SKM-1 (cell line): Measurements from ENCODE around the gene MPV17.
"Not testable (repeated sequence)": the region's sequence is repeated elsewhere in the genome, so short reads cannot be mapped to it uniquely, and the experiment has no call there.

Experiments
- DNase-seq: peaks from one replicate; lab custom pipeline; 2025; ENCODE audit not compliant: unreplicated experiment; lab: John Stamatoyannopoulos, UW

The MPV17 gene

GRCh38 chr2:27323596-27324285 lies 844 bp upstream of the MPV17 start:
- no peak for DNase-seq

- DNase-seq: peak; percentile 13
Observed at GRCh38 chr2:27322301-27322765, 564 bp downstream of the MPV17 start.

- no peak for DNase-seq
Observed at GRCh38 chr2:27320958-27321543, 1.8 kb downstream of the MPV17 start.

- not testable (repeated sequence) for DNase-seq
Observed at GRCh38 chr2:27319839-27320238, 3.1 kb downstream of the MPV17 start.

GRCh38 chr2:27316655-27317412 lies 6.1 kb downstream of the MPV17 start:
- DNase-seq: no peak

GRCh38 chr2:27315122-27315521 lies 7.8 kb downstream of the MPV17 start:
- DNase-seq: no peak

- DNase-seq: no peak
Observed at GRCh38 chr2:27314709-27315108, 8.2 kb downstream of the MPV17 start.

GRCh38 chr2:27313882-27314645 lies 8.8 kb downstream of the MPV17 start:
- DNase-seq: no peak

GRCh38 chr2:27312152-27312551 lies 10.7 kb downstream of the MPV17 start:
- no peak for DNase-seq

- no peak for DNase-seq
Observed at GRCh38 chr2:27309651-27310050, 13.2 kb downstream of the MPV17 start.

GRCh38 chr2:27308359-27308881 lies 14.5 kb downstream of the MPV17 start, which contains the start of gene UCN:
Gene UCN (minus strand): TSS chr2:27308445. CDS start chr2:27307895, 550 bp downstream.
- DNase-seq: no peak

GRCh38 chr2:27307545-27308358 lies 15.1 kb downstream of the MPV17 start:
- DNase-seq: no peak

- no peak for DNase-seq
Observed at GRCh38 chr2:27307287-27307544, 15.7 kb downstream of the MPV17 start.

GRCh38 chr2:27306573-27307286 lies 16.2 kb downstream of the MPV17 start:
- DNase-seq: no peak

GRCh38 chr2:27306136-27306535 lies 16.8 kb downstream of the MPV17 start:
- DNase-seq: no peak

- no peak for DNase-seq
Observed at GRCh38 chr2:27305516-27305915, 17.4 kb downstream of the MPV17 start.

- DNase-seq: no peak
Observed at GRCh38 chr2:27304488-27305240, 18.2 kb downstream of the MPV17 start.

GRCh38 chr2:27303093-27304025 lies 19.5 kb downstream of the MPV17 start:
- DNase-seq: peak; percentile 69
